GM18520 (cell line): ENCODE data around the gene HSPB6.
"Not testable (repeated sequence)": the region's sequence is repeated elsewhere in the genome, so short reads cannot be mapped to it uniquely, and the experiment has no call there.

Experiments used
- ATAC-seq: cut with Tn5 transposase; IDR thresholded peaks from one replicate; pipeline ENCODE4 v1.9.1; 2021; ENCODE audit not compliant: unreplicated experiment

Gene HSPB6

DNA sequence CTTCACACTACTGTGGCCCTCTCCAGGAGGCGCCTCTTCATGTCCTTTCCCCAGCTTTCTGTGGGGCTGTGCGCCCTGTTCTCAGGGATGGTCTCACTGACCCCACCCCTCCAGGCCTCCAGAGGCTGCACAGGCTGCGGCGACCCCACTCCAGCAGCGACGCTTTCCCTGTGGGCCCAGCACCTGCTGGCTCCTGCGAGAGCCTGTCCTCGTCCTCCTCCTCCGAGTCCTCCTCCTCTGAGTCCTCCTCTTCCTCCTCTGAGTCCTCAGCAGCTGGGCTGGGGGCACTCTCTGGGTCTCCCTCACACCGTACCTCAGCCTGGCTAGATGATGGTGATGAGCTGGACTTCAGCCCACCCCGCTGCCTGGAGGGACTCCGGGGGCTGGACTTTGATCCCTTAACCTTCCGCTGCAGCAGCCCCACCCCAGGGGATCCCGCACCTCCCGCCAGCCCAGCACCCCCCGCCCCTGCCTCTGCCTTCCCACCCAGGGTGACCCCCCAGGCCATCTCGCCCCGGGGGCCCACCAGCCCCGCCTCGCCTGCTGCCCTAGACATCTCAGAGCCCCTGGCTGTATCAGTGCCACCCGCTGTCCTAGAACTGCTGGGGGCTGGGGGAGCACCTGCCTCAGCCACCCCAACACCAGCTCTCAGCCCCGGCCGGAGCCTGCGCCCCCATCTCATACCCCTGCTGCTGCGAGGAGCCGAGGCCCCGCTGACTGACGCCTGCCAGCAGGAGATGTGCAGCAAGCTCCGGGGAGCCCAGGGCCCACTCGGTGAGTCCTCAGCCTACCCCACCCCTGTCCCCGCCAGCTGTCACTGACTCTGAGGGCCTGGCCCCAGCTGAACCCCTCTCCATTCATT is 29.7 kb upstream of the HSPB6 start:
- ATAC-seq, result no peak

GRCh38 chr19:35785339-35785627 is 28.5 kb upstream of the HSPB6 start:
- ATAC-seq, result no peak

GRCh38 chr19:35784503-35785338 is 27.9 kb upstream of the HSPB6 start:
- ATAC-seq, result no peak

DNA sequence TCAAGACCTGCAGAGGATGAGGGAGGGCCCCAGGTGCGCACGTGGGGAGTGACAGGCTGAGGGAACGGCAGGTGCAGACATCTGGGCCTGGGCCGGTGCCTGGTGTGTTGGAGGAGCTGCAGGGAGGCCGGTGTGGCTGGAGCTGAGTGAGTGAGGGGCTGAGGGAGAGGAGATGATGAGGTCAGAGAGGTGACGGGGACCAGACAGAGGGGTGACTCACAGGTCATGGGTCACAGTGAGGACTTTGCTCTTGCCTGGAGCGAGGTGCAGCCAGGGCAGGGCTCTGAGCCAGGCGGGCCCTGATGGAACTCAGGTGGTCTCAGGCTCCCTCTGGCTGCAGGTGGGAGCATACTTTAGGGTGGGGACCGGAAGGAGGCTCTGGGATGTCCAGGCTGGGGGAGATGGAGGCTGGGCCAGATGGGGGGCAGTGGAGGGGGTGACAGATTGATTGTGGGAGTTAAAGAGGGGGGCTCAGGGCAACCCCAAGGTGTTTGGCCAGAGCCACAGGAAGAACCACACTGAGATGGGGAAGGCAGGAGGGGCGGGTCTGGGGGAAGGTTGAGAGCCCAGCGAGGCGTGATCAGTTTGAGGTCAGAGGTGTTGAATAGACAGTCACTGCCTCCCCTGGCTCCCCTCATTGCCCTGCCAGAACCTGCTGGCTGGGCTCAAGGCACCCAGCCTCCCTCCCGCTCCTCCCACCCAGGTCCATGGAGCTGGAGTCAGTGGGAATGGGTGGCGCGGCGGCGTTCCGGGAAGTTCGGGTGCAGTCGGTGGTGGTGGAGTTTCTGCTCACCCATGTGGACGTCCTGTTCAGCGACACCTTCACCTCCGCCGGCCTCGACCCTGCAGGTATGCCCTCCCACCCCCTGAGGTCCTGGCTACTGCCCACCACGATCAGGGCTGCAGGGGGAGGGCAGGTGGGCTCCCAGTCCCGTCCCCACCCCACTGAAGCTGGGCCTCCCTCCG is 26.9 kb upstream of the HSPB6 start:
- ATAC-seq, result no peak

- ATAC-seq, result no peak
Observed at GRCh38 chr19:35782589-35782988, 25.8 kb upstream of the HSPB6 start.

- no peak for ATAC-seq
Observed at GRCh38 chr19:35781650-35782049, 24.8 kb upstream of the HSPB6 start.

DNA sequence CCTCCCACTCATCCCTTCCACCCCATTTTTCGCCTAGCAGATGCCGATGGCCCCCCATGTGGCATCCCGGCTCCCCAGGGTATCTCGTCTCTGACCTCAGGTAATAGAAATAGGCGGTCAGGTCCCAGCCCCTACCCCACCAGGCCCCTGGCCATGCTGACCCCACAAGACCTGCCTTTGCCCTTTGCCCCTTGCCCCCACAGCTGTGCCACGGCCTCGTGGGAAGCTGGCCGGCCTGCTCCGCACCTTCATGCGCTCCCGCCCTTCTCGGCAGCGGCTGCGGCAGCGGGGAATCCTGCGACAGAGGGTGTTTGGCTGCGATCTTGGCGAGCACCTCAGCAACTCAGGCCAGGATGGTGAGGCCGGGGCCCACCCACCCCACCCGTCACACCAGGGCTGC is 23.9 kb upstream of the HSPB6 start:
- ATAC-seq, result no peak

DNA sequence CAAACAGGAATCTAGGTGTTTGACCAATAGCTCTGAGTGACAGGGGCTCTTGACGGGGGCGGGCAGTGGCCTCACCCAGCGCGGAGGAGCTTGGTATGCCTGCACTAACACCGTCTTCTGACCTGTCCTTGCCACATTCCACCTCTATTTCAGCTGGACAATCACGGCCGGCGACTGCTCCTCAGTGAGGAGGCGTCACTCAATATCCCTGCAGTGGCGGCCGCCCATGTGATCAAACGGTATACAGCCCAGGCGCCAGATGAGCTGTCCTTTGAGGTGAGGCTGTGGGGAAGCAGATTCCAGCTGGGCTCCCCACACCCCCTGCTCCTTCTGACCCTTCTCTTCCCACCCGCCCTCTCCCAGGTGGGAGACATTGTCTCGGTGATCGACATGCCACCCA is 23.2 kb upstream of the HSPB6 start:
- no peak for ATAC-seq

- no peak for ATAC-seq
Observed at GRCh38 chr19:35779033-35779432, 22.2 kb upstream of the HSPB6 start.

- no peak for ATAC-seq
Observed at GRCh38 chr19:35777961-35778360, 21.1 kb upstream of the HSPB6 start.

- ATAC-seq, result no peak
Observed at GRCh38 chr19:35777086-35777841, 20.4 kb upstream of the HSPB6 start.

GRCh38 chr19:35776102-35776788 is 19.4 kb upstream of the HSPB6 start:
- no peak for ATAC-seq

DNA sequence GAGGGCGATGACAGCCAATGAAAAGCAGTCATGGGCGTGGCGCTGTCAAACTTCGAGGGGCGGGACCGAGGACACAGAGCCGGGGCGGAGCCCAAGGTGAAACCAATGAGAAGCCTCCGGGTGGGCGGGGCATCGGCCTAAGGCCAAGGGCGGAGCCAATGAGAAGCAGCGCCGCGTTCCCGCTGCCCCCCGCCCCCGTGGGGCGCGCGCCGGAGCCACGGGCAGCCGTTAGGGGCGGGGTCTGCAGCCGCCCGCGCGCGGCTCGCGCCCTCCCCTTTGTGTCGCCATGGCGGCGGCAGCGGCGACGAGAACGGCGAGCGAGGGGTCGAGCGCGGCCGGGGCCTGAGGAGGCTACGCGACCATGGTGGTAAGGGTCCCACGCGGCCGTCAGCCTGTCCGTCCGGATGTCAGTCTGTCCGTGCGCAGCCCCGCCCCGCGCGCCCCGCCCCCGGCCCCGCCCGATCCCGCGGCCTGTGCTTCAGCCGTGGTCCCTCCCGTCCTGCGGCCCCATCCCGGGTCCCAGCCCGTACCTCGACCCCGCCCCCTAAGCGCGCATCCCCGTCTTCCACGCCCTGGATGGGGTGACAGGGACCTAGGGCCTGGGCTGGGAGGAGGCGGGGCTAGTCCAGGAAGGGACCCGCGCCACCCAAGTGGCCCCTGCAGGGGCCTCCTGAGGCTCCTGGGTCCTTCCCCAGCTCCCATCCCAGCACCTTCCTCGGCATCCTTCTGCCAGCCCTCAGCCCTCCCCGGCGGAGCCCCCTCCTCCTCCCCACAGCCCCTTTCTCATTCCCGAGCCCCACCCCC is 18.7 kb upstream of the HSPB6 start, which contains the start of gene ARHGAP33:
TSS of gene ARHGAP33 (plus strand) at position 267 of the 804 bp plus-strand sequence. CDS start at position 362, 95 bp downstream.
- peak; percentile 90 for ATAC-seq

- no peak for ATAC-seq
Observed at GRCh38 chr19:35775046-35775297, 18.1 kb upstream of the HSPB6 start.

DNA sequence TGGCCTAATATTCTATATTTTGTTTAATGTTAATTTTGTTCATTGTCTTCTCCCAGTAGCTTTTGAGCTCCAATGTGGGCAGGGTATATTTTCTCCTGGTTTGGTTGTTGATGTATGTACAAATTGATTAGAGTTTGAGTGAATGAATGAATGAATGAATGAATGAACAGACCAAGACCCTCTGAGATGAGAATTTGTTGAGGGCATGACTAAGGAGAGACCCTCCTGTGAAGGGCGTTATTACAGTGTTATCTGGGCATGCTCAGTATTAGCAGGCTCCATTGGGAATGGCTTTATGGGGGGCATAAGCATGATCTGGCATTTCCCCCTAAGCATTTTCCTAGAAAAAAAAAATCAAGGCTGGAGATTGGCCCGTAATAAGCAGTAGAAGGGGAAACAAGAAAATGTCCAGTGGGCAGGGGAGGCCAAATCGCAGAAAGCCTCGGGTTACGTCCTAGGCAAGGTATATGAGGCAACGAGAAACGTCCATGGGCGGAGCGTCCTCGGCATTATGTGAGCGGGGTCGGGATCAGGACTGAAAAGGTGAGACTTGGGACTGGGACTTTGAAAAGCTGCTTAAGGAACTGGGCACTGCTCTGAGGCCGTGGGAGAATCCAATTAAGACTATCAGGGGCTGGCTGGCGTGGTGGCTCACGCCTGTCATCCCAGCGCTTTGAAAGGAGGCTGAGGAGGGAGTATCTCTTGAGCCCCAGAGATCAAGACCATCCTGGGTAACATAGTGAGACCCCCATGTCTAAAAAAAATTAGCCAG is 17.6 kb upstream of the HSPB6 start:
- ATAC-seq, result no peak

- ATAC-seq, result no peak
Observed at GRCh38 chr19:35773020-35773806, 16.4 kb upstream of the HSPB6 start.

GRCh38 chr19:35772362-35772761 is 15.5 kb upstream of the HSPB6 start:
- not testable (repeated sequence) for ATAC-seq

DNA sequence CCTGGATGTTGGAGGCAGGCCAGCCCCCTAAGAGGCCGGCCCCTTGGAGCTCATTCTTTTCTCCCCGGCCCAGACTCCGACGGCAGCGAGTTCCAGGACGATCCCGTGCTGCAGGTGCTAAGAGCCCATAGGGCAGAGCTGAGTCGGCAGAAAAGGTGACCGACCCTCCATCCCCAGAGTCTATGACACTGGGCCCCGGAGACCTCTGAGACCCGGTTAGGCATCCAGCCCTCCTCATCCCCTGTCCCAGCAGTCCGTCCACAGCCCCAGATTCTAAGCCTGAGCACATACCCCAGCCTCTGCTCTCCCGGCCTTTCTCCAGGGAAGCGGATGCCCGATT is 11.2 kb upstream of the HSPB6 start:
- ATAC-seq, result no peak
